ENCODE results near the gene PDZRN3. TPM values are rescaled to one million over a fixed set of nuclear protein-coding genes. Genes with fewer than 3 reads are reported as not detected.

Gene PDZRN3
- total and polyA plus RNA-seq, 2 of the 13 experiments (the other 11 are each of a cell fraction or from before 2014, with no cell fraction given), result not detected

DNA sequence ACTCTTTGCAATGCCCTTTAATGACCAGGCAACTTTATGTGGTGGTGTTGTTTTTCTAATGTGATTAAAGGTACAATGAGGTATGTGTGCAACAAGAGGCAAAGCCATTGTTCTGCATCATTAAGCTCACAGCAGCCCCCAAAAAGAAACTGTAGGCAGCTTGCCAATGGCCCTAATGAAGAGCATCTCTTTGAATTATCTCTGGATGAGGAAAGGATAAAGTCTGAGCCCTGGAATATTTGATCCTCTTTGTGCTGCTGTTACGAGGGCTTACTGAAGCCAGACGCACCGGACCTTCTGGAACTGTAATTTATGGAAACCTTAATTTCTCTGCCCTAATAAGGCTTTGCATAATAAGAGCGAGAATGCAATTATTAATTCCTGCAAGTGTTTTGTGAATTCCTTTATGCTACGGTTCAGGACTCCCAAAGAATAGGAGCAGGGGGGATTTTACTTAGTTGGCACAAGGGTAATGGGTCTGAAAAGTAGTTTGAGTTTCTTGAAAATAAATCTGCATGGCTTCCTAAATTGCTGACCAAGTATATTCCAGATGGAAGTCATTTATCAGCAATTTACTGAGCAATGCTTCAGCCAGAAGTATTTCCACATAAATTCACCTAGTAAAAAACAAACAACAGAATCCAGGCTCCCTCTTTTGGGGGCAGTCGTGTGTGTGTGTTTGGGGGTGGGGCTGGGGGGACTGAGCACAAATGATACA, 193.4 kb downstream of the PDZRN3 start:
- no TSS peak for BruUV-seq (replicated peaks)
- ATAC-seq (no peak), FAIRE-seq (no peak), DNase-seq (ENCODE audit: low spot score) (no peak)
- Histone ChIP-seq H3K79me2 (ENCODE audit: insufficient read depth, low read length) (no peaks in the 10 kb centered on the region), H4K20me1 (ENCODE audit: insufficient read depth, low read length) (no peaks in the 10 kb centered on the region), H3K4me1 (ENCODE audit: insufficient read depth, low read length) (no peaks in the 10 kb centered on the region), H3K4me3 (replicated peaks in 1 of 3; ENCODE audit: insufficient read depth in 1 of 3, low read depth in 2 of 3, low read length in 3 of 3) (no peak overlapping the region), H2AFZ (ENCODE audit: low read length) (no peak overlapping the region), H3K9ac (ENCODE audit: insufficient read depth, low read depth, low read length) (no peak overlapping the region), H3K36me3 (replicated peaks in 1 of 2; ENCODE audit: control insufficient read depth in 1 of 2, insufficient read depth in 2 of 2, low read length in 2 of 2) (no peaks in the 10 kb centered on the region), H3K27ac (ENCODE audit: extremely low read length, insufficient read depth, low read length) (no peak overlapping the region), H3K9me3 (ENCODE audit: low read length) (no peaks in the 10 kb centered on the region), H3K27me3 (ENCODE audit: control insufficient read depth in 1 of 2, insufficient read depth in 2 of 2, low read length in 2 of 2) (no peaks in the 10 kb centered on the region; a peak in 1 of 5 replicates), H3K4me2 (ENCODE audit: low read depth, low read length) (no peak overlapping the region)
- in situ Hi-C loops (cut with HindIII; ENCODE audit: extremely low pct_ligation_motif_present, low pct_unique_long_range_greater_than_20kb) (loop anchor here (5.0 kb wide), 1 partner anchor 329 kb away; no protein-coding TSS in a partner anchor), intact Hi-C loops (cut with micrococcal nuclease; ENCODE audit: unreplicated experiment) (no loop called here)
- 34% methylated on average over 6 of the region's 6 CpGs for WGBS (ENCODE audit: low lambda C conversion rate)
- peak; percentile 81 to 86 for TF ChIP-seq MAFK (conservative IDR thresholded peaks at IDR 0.05 in 1 of 2, IDR thresholded peaks at IDR 0.05 in 1 of 2; ENCODE audit: low read length in 2 of 2)
- no peak for TF ChIP-seq JUND (CRISPR knock-in tag; IDR thresholded peaks at IDR 0.05)
- TF ChIP-seq RAD21 (CRISPR knock-in tag; IDR thresholded peaks at IDR 0.05), result no peak
- TF ChIP-seq MAFF (IDR thresholded peaks at IDR 0.05; ENCODE audit: low read depth, low read length), result peak; percentile 81
- ChIA-PET POLR2A (no interaction called here), CTCF (ENCODE audit: low intra/inter-chr PET ratio, low total read pairs) (interaction anchor here (2.0 kb wide), 1 partner anchor 330 kb away, joined by 17 read pairs; no protein-coding TSS in a partner anchor)

DNA sequence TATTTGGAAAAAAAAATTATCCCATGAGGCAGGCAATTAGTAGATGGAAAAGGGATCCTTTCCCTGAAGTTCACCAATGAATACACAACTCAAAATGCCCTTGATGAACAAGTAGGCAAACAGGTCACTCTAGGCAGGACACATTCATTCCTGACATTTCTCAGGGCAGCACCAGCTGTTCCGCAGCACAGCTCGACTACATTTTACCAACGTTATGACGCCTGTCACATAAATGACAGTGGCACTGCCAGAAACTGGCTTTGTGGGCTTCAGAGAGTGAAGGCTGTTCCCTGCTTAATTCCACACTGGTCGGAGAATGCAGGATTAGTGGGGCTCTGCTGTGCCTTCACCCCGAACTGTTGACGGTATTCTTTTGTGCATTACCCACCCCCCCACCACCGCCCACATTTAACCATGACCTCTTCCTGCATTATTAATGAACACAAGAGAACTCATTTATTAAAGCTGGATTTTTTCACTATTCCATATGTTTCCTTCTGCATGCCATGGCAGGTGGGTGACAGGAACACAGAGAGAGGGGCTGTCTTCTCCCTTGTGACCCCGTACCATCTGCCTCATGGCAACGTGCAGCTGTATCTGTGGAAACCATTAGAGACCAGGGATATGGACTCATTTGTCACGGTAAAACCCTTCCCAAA, 197.6 kb downstream of the PDZRN3 start:
- H3K9ac ChIP-seq (ENCODE audit: insufficient read depth, low read depth, low read length), result no peak overlapping the region
- H3K27ac ChIP-seq (ENCODE audit: extremely low read length, insufficient read depth, low read length), result no peak overlapping the region
- in situ Hi-C loops (cut with HindIII; ENCODE audit: extremely low pct_ligation_motif_present, low pct_unique_long_range_greater_than_20kb), result no loop called here
- H3K27me3 ChIP-seq (ENCODE audit: control insufficient read depth in 1 of 2, insufficient read depth in 2 of 2, low read length in 2 of 2), result no peaks in the 10 kb centered on the region; a peak in 1 of 5 replicates
- ChIA-PET POLR2A (no interaction called here), CTCF (ENCODE audit: low intra/inter-chr PET ratio, low total read pairs) (no interaction called here)
- H2AFZ ChIP-seq (ENCODE audit: low read length), result no peak overlapping the region
- 58% methylated on average over 9 of the region's 11 CpGs for WGBS (ENCODE audit: low lambda C conversion rate)
- no peaks in the 10 kb centered on the region for H3K4me1 ChIP-seq (ENCODE audit: insufficient read depth, low read length)
- FAIRE-seq (no peak), DNase-seq (ENCODE audit: low spot score) (no peak), ATAC-seq (no peak)
- no peaks in the 10 kb centered on the region for H3K36me3 ChIP-seq (replicated peaks in 1 of 2; ENCODE audit: control insufficient read depth in 1 of 2, insufficient read depth in 2 of 2, low read length in 2 of 2)
- no peak overlapping the region for H3K4me2 ChIP-seq (ENCODE audit: low read depth, low read length)
- no peaks in the 10 kb centered on the region for H4K20me1 ChIP-seq (ENCODE audit: insufficient read depth, low read length)
- intact Hi-C loops (cut with micrococcal nuclease; ENCODE audit: unreplicated experiment), result no loop called here
- no peak overlapping the region for H3K4me3 ChIP-seq (replicated peaks in 1 of 3; ENCODE audit: insufficient read depth in 1 of 3, low read depth in 2 of 3, low read length in 3 of 3)
- H3K9me3 ChIP-seq (ENCODE audit: low read length), result no peaks in the 10 kb centered on the region
- H3K79me2 ChIP-seq (ENCODE audit: insufficient read depth, low read length), result no peaks in the 10 kb centered on the region
- no TSS peak for BruUV-seq (replicated peaks)
- TF ChIP-seq, protein P1, sequence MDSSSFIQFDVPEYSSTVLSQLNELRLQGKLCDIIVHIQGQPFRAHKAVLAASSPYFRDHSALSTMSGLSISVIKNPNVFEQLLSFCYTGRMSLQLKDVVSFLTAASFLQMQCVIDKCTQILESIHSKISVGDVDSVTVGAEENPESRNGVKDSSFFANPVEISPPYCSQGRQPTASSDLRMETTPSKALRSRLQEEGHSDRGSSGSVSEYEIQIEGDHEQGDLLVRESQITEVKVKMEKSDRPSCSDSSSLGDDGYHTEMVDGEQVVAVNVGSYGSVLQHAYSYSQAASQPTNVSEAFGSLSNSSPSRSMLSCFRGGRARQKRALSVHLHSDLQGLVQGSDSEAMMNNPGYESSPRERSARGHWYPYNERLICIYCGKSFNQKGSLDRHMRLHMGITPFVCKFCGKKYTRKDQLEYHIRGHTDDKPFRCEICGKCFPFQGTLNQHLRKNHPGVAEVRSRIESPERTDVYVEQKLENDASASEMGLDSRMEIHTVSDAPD (CRISPR knock-in tag; IDR thresholded peaks at IDR 0.05), result no peak
- no peak for TF ChIP-seq TCF7L2 (IDR thresholded peaks at IDR 0.05; ENCODE audit: low read depth, low read length)
- TF ChIP-seq, protein P2, sequence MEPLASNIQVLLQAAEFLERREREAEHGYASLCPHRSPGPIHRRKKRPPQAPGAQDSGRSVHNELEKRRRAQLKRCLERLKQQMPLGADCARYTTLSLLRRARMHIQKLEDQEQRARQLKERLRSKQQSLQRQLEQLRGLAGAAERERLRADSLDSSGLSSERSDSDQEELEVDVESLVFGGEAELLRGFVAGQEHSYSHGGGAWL (CRISPR knock-in tag; IDR thresholded peaks at IDR 0.05), result no peak
- TF ChIP-seq, protein P3, sequence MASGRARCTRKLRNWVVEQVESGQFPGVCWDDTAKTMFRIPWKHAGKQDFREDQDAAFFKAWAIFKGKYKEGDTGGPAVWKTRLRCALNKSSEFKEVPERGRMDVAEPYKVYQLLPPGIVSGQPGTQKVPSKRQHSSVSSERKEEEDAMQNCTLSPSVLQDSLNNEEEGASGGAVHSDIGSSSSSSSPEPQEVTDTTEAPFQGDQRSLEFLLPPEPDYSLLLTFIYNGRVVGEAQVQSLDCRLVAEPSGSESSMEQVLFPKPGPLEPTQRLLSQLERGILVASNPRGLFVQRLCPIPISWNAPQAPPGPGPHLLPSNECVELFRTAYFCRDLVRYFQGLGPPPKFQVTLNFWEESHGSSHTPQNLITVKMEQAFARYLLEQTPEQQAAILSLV (CRISPR knock-in tag; IDR thresholded peaks at IDR 0.05; ENCODE audit: borderline replicate concordance), result no peak
- no peak for TF ChIP-seq ZNF644 (CRISPR knock-in tag; IDR thresholded peaks at IDR 0.05; ENCODE audit: low read depth)
- TF ChIP-seq SPEN (CRISPR knock-in tag; IDR thresholded peaks at IDR 0.05; ENCODE audit: low read depth), result no peak
- no peak for TF ChIP-seq ZSCAN30 (CRISPR knock-in tag; IDR thresholded peaks at IDR 0.05)
- TF ChIP-seq, protein P4, sequence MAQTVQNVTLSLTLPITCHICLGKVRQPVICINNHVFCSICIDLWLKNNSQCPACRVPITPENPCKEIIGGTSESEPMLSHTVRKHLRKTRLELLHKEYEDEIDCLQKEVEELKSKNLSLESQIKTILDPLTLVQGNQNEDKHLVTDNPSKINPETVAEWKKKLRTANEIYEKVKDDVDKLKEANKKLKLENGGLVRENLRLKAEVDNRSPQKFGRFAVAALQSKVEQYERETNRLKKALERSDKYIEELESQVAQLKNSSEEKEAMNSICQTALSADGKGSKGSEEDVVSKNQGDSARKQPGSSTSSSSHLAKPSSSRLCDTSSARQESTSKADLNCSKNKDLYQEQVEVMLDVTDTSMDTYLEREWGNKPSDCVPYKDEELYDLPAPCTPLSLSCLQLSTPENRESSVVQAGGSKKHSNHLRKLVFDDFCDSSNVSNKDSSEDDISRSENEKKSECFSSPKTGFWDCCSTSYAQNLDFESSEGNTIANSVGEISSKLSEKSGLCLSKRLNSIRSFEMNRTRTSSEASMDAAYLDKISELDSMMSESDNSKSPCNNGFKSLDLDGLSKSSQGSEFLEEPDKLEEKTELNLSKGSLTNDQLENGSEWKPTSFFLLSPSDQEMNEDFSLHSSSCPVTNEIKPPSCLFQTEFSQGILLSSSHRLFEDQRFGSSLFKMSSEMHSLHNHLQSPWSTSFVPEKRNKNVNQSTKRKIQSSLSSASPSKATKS (CRISPR knock-in tag; IDR thresholded peaks at IDR 0.05), result no peak

All from HepG2 (cell line).